Ovary (tissue), 3 donors: ENCODE results near the gene LRRC4C.

Experiments used
- POLR2A ChIP-seq: fragments of 450-650 bp; IDR thresholded peaks from one replicate; pipeline ENCODE4 v1.6.1; 2017; ENCODE audit warnings: antibody characterized with exemption, mild to moderate bottlenecking, moderate library complexity
- TF ChIP-seq, protein P1 (sequence below), 3 donors: fragments of 450-650 bp in 2 of 3; fragments of 200-600 bp in 1 of 3; IDR thresholded peaks; one replicate each; pipeline versions ENCODE4 v1.5.1 to v1.8.0; 2016 to 2022; ENCODE audit warnings: antibody characterized with exemption in 3 of 3, mild to moderate bottlenecking in 1 of 3
- donor health status: DM: no; HTN: no; CAD: no.

DNA sequence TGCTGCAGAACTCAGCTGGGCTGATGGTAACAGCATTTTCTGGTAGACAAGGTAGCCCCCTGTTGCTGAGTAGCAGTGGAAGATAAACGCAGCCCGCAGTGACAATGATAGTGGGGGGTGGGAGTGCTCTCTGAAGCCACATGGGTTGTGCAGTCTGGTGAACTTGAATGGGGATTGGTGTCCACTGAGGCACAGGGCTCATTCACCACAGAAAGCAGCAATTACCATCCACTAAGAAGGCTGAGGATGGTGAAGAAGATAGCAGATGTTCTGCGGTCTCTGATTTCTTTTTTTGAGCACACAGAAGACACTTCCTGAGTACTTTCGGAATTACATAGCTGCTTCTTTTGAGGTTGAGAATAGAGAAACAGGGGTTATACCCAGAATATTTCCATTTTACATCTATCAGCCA lies 150.3 kb downstream of the LRRC4C start:
- no peak for TF ChIP-seq POLR2A
- TF ChIP-seq, protein P1, sequence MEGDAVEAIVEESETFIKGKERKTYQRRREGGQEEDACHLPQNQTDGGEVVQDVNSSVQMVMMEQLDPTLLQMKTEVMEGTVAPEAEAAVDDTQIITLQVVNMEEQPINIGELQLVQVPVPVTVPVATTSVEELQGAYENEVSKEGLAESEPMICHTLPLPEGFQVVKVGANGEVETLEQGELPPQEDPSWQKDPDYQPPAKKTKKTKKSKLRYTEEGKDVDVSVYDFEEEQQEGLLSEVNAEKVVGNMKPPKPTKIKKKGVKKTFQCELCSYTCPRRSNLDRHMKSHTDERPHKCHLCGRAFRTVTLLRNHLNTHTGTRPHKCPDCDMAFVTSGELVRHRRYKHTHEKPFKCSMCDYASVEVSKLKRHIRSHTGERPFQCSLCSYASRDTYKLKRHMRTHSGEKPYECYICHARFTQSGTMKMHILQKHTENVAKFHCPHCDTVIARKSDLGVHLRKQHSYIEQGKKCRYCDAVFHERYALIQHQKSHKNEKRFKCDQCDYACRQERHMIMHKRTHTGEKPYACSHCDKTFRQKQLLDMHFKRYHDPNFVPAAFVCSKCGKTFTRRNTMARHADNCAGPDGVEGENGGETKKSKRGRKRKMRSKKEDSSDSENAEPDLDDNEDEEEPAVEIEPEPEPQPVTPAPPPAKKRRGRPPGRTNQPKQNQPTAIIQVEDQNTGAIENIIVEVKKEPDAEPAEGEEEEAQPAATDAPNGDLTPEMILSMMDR (IDR thresholded peaks at IDR 0.05): no peak
